ENCODE measurements around the gene BAG1.
A peak's percentile ranks its signal among the peaks of the same experiment; 100 is the strongest.

Gene BAG1

GRCh38 chr9:33241298-33241697, 23.2 kb downstream of the BAG1 start:
- no peak for DNase-seq

DNA sequence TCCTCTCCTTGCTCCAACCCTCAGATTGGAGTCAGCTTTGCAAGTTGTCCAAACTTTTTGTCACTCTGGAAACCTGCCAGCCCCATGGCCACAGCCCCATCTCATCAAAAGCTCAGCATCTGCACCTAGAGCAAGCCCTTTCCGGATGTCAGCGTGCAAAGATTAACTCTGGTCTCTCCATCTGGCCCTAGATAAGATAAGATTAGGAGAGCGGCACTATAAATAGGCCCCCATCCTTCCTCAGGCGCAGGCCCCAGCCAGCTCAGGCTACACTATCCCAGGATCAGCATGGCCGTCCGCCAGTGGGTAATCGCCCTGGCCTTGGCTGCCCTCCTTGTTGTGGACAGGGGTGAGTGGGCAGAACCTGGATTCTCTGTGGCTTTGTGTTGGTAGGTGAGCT, 24.6 kb downstream of the BAG1 start, which contains the start of gene SPINK4:
Gene SPINK4, plus strand, starts transcription at position 247 of the 400 bp plus-strand sequence. Its CDS starts 42 bp downstream, at position 289.
- no peak for DNase-seq

DNA sequence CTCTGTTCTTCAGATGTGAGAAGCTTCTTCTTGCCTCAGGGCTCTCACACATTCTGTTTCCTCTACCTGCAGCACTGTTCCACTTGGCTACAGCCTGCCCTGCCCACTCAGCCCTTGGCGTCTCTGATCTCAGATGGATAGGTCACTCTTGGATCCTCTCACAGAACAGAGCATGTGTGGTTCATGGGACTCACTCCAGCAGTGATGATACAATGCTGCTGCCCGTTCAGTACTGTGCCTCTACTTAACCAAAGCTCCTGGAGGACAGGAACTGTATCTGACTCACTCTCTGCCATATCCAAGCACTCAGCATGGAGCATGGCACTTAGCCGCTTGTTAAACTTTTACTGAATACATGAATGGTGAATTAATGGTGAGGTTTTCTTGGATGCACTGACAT, 27.9 kb downstream of the BAG1 start:
- no peak for DNase-seq

- no peak for DNase-seq
These were observed 29.7 kb downstream of the BAG1 start for GRCh38 chr9:33234511-33235467.

DNA sequence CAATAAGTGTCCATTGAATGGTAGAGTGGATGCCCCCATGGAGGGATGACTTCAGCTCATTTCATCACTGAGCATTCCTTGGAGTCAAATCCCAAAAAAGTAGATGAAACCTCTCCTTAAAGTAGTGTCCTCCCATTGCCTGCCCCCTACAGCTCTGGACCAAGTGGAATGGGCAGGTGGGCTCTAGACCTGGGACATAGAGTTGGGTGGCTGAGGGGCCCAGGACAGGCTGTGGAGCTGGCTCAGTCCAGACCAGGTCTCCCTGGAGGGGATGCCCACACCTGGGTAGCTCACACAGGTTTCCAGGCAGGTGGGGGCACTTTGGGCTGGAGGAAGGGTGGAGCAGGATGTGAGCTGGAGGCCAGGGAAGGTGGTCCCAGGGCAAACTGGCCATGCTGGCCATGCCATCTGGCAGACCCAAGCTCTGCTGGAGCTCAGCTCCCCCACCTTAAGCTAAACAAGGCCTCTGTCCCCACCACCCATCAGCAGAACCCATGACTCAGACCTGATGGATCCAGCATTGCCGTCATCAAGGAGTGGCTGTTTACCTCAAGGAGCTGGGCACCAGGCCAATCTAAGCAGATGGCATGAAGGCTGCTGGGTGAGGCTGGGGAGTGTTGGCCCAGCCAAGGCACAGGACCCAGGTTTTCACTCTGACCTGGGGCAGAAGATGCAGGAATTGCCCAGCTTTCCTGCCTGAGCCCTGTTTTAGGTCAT, 30.7 kb downstream of the BAG1 start:
- DNase-seq = no peak

DNA sequence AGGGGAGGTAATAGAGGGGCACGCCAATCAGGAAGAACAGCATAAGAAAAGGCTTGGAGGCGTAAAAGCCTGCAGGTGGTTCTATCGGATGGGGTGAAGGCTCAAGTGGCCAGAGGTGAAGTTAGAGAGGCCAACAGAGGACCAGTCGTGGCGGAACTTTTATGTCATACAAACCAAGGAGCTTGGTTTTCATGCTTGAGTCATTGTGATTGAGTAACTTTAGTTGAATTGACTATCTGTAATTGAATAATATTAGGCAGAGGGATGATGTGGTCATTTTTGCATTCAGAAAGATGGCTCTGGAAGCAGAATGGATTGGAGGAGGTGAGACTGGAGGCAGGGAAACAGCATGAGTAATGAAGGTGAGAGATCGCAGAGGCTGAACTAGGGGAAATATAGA, 31.7 kb downstream of the BAG1 start:
- DNase-seq = no peak

DNA sequence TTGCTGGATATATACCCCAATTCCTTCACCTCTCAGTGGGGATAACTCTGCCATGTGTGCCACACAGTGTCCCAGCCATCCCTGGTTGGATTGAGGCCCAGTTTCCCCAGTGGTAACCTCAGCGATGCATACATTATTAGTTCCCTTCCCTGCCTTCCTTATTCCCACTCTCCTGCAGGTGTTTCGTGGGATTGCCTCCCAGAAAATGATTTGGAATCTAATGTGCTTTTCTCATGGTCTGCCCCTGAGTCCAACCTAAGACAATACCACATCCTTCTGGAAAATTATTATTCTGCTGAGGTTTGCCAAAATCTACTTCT, 32.9 kb downstream of the BAG1 start:
- no peak for DNase-seq

GRCh38 chr9:33230756-33231622, 33.5 kb downstream of the BAG1 start:
- DNase-seq = no peak

- no peak for DNase-seq
These were observed 35.0 kb downstream of the BAG1 start for GRCh38 chr9:33229359-33230114.

- no peak for DNase-seq
These were observed 35.9 kb downstream of the BAG1 start for GRCh38 chr9:33228606-33229005.

DNA sequence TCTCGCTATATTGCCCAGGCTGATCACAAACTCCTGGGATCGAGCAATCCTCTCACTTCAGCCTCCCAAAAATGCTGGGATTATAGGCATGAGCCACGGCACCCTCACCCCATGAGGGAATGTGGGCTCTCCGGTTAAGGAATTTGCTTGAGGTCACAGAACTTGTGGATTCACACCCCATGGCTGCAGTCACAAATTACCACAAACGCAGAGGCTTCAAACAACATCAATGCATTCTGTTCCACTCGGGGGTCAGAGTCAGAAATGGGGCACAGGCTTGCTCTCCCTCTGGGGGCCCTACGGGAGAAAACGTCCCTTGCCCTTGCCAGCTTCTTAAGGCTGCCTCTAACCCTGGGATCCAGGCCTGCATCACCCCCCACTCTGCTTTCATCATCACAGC, 36.8 kb downstream of the BAG1 start:
- DNase-seq = no peak

GRCh38 chr9:33227008-33227398, 37.5 kb downstream of the BAG1 start:
- no peak for DNase-seq

GRCh38 chr9:33225319-33226147, 39.0 kb downstream of the BAG1 start:
- DNase-seq = peak; percentile 67

DNA sequence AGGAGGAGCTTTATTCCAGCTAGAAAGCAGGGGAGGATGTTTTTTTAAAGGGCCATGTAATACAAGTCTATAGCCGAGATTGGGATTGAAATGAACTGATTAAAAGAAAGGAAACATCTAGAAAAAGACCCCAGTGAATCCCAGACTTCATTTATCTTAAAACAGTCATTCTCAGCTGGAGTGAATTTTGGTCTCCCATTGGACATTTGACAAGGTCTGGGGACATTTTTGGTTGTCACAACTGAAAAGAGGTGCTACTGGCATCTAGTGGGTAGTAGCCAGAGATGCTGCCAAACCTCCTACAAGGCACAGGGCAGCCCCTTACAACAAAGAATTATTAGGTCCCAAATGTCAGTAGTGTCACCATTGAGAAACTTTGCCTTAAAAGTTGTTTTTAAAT, 40.8 kb downstream of the BAG1 start:
- DNase-seq = no peak

- DNase-seq = no peak
These were observed 42.5 kb downstream of the BAG1 start for GRCh38 chr9:33222031-33222430.

DNA sequence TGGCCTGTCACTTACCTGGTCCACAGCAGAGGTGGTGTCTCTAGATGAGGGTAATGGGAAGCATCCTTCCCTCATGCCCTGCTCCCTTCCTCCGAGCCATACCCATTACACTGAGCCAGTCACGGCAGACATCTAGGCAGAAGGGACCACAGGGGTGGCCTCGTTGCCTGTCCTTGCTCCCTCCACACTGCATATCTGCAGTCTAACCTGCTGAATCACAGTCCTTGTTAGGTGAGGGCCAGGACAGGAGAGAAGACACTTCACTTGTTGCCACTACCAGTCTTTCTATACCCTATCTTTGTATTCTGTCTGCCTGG, 43.0 kb downstream of the BAG1 start:
- DNase-seq = no peak

GRCh38 chr9:33220681-33221567, 43.6 kb downstream of the BAG1 start:
- no peak for DNase-seq

DNA sequence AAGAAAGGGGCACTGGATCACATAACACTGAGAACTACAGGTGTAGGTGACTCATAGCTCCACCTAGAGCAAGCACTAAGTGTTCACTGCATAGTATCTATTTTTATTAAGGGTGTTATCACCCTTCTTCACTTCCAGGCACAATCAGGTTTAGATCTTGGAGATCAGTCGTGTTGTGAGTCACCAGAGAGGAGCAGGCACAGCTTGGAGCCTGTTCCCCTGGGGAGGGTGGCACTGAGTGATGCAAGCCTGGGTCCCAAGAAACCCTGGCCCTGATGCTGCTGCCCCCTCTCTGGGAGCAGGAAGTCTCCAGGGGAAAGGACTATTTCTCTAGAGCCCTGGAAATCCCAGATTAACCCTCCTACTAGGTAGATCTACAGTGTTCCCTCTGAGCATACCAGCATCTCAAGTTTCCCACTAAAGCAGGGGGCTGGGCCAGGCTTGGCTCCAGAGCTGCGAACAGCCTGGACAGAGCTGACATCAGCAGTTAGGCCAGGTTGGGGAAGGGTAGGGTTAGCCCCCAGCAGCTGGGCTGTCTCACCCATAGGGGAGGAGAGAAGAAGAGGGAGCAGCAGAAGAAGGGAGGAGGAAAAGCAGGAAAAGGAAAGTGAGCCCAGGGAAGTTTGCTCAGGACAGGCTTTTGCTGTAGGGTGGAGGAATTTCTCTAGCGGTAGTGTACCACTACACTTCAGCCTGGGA, 52.7 kb downstream of the BAG1 start:
- DNase-seq = no peak

- no peak for DNase-seq
These were observed 54.3 kb downstream of the BAG1 start for GRCh38 chr9:33210006-33210715.

Data from right hindlimb (tissue), 1 donor.